Measurements from ENCODE around the gene CD74.
A peak's percentile ranks its signal among the peaks of the same experiment; 100 is the strongest.

The CD74 gene

GRCh38 chr5:150406723-150407095 is 6.0 kb downstream of the CD74 start:
- Histone ChIP-seq H3K4me2 (ENCODE audit: low read length) (0 out of 2 replicates have a peak overlapping the region, but pooled peaks have one; percentile 82), H3K4me3 (ENCODE audit: low read length) (no peak overlapping the region), H3K4me1 (ENCODE audit: low read length) (peaks cover 22% of the 10 kb centered on the region), H3K79me2 (ENCODE audit: low read length) (peaks cover 66% of the 10 kb centered on the region), H3K27ac (ENCODE audit: low read length) (peak overlapping the region; percentile 100), H3K9ac (ENCODE audit: low read length) (no peak overlapping the region), H4K20me1 (ENCODE audit: insufficient read depth, low read length) (peaks cover 97% of the 10 kb centered on the region), H2AFZ (ENCODE audit: low read depth, low read length) (no peak overlapping the region), H3K27me3 (ENCODE audit: low read depth, low read length) (no peaks in the 10 kb centered on the region), H3K36me3 (replicated peaks; ENCODE audit: low read depth, low read length) (peaks cover 84% of the 10 kb centered on the region), H3K9me3 (ENCODE audit: insufficient read depth, low read length) (no peaks in the 10 kb centered on the region)
- TF ChIP-seq CTCF (IDR thresholded peaks at IDR 0.05; ENCODE audit: low read depth, low read length), result no peak
- TF ChIP-seq EZH2phosphoT487 (IDR thresholded peaks at IDR 0.05; ENCODE audit: low read depth), result no peak

- H3K4me1 ChIP-seq (ENCODE audit: low read length), result peaks cover 22% of the 10 kb centered on the region
Observed at GRCh38 chr5:150406103-150406722, 6.5 kb downstream of the CD74 start.

GRCh38 chr5:150404941-150405816 is 7.5 kb downstream of the CD74 start:
- H3K36me3 ChIP-seq (replicated peaks; ENCODE audit: low read depth, low read length), result peaks cover 82% of the 10 kb centered on the region
- peaks cover 97% of the 10 kb centered on the region for H4K20me1 ChIP-seq (ENCODE audit: insufficient read depth, low read length)
- TF ChIP-seq CTCF (IDR thresholded peaks at IDR 0.05; ENCODE audit: low read depth, low read length), result no peak
- no peak for TF ChIP-seq EZH2phosphoT487 (IDR thresholded peaks at IDR 0.05; ENCODE audit: low read depth)

More at GRCh38 chr5:150406103-150406722, 6.5 kb downstream of the CD74 start:
- no peak overlapping the region for H3K4me2 ChIP-seq (ENCODE audit: low read length)
- no peaks in the 10 kb centered on the region for H3K9me3 ChIP-seq (ENCODE audit: insufficient read depth, low read length)
- peaks cover 61% of the 10 kb centered on the region for H3K79me2 ChIP-seq (ENCODE audit: low read length)
- TF ChIP-seq EZH2phosphoT487 (IDR thresholded peaks at IDR 0.05; ENCODE audit: low read depth) (no peak), CTCF (IDR thresholded peaks at IDR 0.05; ENCODE audit: low read depth, low read length) (no peak)
- H3K36me3 ChIP-seq (replicated peaks; ENCODE audit: low read depth, low read length), result peaks cover 84% of the 10 kb centered on the region
- no peak overlapping the region for H2AFZ ChIP-seq (ENCODE audit: low read depth, low read length)
- H3K9ac ChIP-seq (ENCODE audit: low read length), result no peak overlapping the region
- H3K27ac ChIP-seq (ENCODE audit: low read length), result peak overlapping the region; percentile 100
- H3K27me3 ChIP-seq (ENCODE audit: low read depth, low read length), result no peaks in the 10 kb centered on the region
- H4K20me1 ChIP-seq (ENCODE audit: insufficient read depth, low read length), result peaks cover 97% of the 10 kb centered on the region
- no peak overlapping the region for H3K4me3 ChIP-seq (ENCODE audit: low read length)

GRCh38 chr5:150404535-150404934 is 8.2 kb downstream of the CD74 start:
- H3K9me3 ChIP-seq (ENCODE audit: insufficient read depth, low read length), result no peaks in the 10 kb centered on the region
- peaks cover 96% of the 10 kb centered on the region for H4K20me1 ChIP-seq (ENCODE audit: insufficient read depth, low read length)
- no peak overlapping the region for H3K4me2 ChIP-seq (ENCODE audit: low read length)
- TF ChIP-seq EZH2phosphoT487 (IDR thresholded peaks at IDR 0.05; ENCODE audit: low read depth) (no peak), CTCF (IDR thresholded peaks at IDR 0.05; ENCODE audit: low read depth, low read length) (no peak)
- H3K27me3 ChIP-seq (ENCODE audit: low read depth, low read length), result no peaks in the 10 kb centered on the region
- H3K27ac ChIP-seq (ENCODE audit: low read length), result no peak overlapping the region
- H2AFZ ChIP-seq (ENCODE audit: low read depth, low read length), result no peak overlapping the region
- H3K4me1 ChIP-seq (ENCODE audit: low read length), result peaks cover 22% of the 10 kb centered on the region
- H3K36me3 ChIP-seq (replicated peaks; ENCODE audit: low read depth, low read length), result peaks cover 76% of the 10 kb centered on the region
- H3K79me2 ChIP-seq (ENCODE audit: low read length), result peaks cover 44% of the 10 kb centered on the region
- H3K4me3 ChIP-seq (ENCODE audit: low read length), result no peak overlapping the region
- no peak overlapping the region for H3K9ac ChIP-seq (ENCODE audit: low read length)

More at GRCh38 chr5:150404941-150405816, 7.5 kb downstream of the CD74 start:
- peaks cover 51% of the 10 kb centered on the region for H3K79me2 ChIP-seq (ENCODE audit: low read length)
- H3K9ac ChIP-seq (ENCODE audit: low read length), result no peak overlapping the region
- peaks cover 22% of the 10 kb centered on the region for H3K4me1 ChIP-seq (ENCODE audit: low read length)
- H3K9me3 ChIP-seq (ENCODE audit: insufficient read depth, low read length), result no peaks in the 10 kb centered on the region
- H3K4me2 ChIP-seq (ENCODE audit: low read length), result no peak overlapping the region
- no peaks in the 10 kb centered on the region for H3K27me3 ChIP-seq (ENCODE audit: low read depth, low read length)
- no peak overlapping the region for H3K4me3 ChIP-seq (ENCODE audit: low read length)
- H3K27ac ChIP-seq (ENCODE audit: low read length), result no peak overlapping the region; the same call in 1 of the 2 replicates
- H2AFZ ChIP-seq (ENCODE audit: low read depth, low read length), result no peak overlapping the region

Measured in OCI-LY3 (cell line).